IPS-18c (cell line): ENCODE measurements around the gene RAD51.

Experiments used
- H3K4me3 ChIP-seq: 2 replicates; pipeline ENCODE4 v1.7.0; 2013; ENCODE audit warnings: low read depth, mild to moderate bottlenecking, low read length, moderate library complexity; ENCODE audit not compliant: insufficient read depth
- H3K9me3 ChIP-seq: one replicate; pipeline ENCODE4 v1.6.1; 2013; ENCODE audit warnings: mild to moderate bottlenecking, low read length, moderate library complexity; ENCODE audit not compliant: control insufficient read depth, insufficient read depth

The RAD51 gene

GRCh38 chr15:40768521-40769273, 73.7 kb downstream of the RAD51 start:
- no peak overlapping the region for H3K4me3 ChIP-seq
- H3K9me3 ChIP-seq, result no peaks in the 10 kb centered on the region

DNA sequence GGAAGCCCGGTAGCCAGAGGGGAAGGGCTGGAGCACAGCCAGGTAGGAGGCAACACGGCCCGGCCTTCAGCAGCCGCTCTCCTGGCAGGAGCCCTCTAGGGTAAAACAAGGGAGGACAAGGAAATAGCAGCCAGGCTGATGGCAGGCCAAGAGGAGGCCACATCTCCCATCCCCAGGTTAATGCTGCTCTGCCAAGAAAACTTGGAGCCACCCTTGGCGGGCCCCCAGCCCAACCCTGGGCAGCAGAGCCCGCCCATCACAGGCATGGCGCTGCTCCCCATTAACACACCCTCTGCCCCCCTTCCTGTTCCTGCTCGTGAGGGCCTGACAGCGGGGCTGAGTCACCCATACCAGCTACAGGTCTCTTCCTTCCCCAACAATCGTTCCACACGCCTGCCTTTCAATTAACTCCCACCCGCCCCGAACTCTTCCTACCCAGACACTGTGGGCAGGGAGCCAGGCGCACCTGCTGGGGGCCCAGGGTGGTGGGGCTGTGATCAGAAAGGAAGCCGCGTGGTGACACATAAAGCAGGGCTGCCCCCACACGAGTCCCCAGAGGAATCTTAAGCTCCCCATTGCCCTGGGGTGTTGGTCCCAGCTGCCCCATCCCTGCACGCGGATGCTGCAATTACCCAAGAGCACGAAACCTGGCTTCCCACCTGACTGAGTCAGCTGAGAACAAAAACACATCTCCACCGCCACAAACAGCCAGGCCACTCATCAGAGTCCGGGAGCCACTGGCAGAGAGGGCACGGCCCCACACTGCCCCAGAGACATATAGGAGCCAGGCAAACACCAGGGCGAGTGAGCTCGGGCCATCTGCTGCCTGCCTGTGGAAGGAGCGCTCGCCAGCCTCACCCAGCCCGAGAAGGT, 74.5 kb downstream of the RAD51 start, which contains the start of gene C15orf62:
C15orf62 (plus strand) TSS at position 707 of the 873 bp plus-strand sequence. CDS start 516 bp downstream, outside the sequence.
- Histone ChIP-seq H3K4me3 (no peak within 1 kb of the TSS), H3K9me3 (no peaks in the 10 kb centered on the region)

DNA sequence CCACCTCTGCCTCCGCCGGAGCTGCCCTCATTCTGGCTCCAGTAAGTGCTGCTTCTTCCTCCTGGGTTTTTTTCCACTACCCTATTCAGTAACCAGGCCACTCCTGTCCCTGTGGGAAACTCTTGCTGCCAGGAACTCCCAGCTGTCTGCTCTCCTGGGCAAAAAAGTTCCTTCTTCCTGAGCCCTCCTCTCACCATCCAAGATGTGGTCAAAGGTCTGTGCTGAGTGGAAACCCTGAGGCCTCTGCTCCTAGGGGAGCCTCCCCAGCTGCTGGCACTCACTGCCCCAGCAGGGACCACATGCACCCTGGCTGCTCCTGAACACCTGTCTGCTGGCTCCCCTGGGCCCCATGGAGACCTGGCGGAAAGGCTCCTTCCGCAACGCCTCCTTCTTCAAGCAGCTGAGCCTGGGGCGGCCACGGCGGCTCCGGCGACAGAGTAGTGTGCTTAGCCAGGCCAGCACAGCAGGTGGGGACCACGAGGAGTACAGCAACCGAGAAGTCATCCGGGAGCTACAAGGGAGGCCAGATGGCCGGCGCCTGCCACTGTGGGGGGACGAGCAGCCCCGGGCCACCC, 75.3 kb downstream of the RAD51 start:
- Histone ChIP-seq H3K9me3 (no peaks in the 10 kb centered on the region), H3K4me3 (no peak overlapping the region)

DNA sequence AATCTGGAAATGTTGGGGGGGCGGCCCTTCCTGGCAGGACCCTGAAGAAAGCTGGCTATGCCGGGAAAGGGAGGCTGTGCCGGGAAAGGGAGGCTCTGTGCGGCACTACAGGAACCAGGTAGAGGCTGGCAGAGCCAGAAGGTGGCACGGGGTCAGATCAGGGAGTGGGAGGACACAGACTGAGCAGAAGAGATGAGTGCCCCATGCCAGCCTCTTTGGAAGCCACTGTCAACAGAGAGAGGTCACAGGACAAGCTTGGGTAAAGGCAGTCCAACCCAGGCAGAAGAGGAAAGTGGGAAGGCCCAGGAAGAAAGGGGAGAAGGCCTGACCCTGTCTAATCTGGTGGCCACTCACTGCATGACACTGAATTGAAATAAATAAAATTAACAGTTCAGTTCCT, 76.3 kb downstream of the RAD51 start:
- Histone ChIP-seq H3K9me3 (no peaks in the 10 kb centered on the region), H3K4me3 (no peak overlapping the region)

- Histone ChIP-seq H3K9me3 (no peaks in the 10 kb centered on the region), H3K4me3 (no peak overlapping the region)
Measured at GRCh38 chr15:40772014-40772413, 77.0 kb downstream of the RAD51 start.

GRCh38 chr15:40773496-40773895, 78.5 kb downstream of the RAD51 start:
- no peaks in the 10 kb centered on the region for H3K9me3 ChIP-seq
- no peak overlapping the region for H3K4me3 ChIP-seq

GRCh38 chr15:40773902-40774301, 78.9 kb downstream of the RAD51 start:
- Histone ChIP-seq H3K9me3 (no peaks in the 10 kb centered on the region), H3K4me3 (no peak overlapping the region)

GRCh38 chr15:40775007-40775406, 80.0 kb downstream of the RAD51 start:
- Histone ChIP-seq H3K9me3 (no peaks in the 10 kb centered on the region), H3K4me3 (no peak overlapping the region)

DNA sequence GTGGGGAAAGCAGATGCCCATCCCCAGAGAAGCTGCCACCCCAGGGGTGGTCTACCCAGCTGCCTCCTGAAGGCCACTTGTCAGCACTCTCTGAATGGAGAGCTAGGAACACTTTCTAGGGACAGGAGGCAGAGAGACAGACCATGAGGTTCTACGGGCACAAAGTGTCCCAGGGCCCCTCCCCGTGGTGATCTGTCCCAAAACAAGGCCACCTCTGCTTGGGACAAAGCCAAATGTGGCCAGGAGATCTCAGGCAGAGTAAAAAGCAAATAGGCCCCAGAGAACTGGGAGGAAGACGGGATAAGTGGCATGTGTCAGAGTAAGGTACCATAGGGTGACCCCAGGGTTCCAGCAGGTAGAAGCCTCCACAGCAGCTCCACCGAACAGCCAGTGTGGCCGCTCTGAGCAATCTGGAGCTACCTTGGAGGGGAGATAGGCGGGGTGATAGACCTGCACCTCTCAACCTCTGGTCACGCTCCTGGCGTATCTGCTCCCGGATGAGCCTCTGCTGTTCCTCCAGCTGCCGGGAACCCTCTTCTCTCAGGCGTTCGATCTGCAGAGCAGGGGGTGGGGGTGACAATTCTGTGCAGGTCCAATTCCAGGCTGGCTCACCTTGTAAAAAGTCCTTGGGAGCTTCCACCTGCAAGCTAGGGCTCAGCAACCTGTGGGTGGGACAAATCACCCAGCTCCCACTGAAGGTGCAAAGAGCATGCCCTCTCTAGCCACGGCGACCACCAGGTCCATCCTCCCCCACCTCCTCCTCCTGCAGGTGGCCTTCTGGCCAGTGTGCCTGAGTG, 81.0 kb downstream of the RAD51 start:
- Histone ChIP-seq H3K9me3 (no peaks in the 10 kb centered on the region), H3K4me3 (no peak overlapping the region)

- no peak overlapping the region for H3K4me3 ChIP-seq
- no peaks in the 10 kb centered on the region for H3K9me3 ChIP-seq
Measured at GRCh38 chr15:40776537-40777141, 81.7 kb downstream of the RAD51 start.
